ENCODE data around the gene RAD51B.
"Not testable (repeated sequence)": the region's sequence is repeated elsewhere in the genome, so short reads cannot be mapped to it uniquely, and the experiment has no call there.

The RAD51B gene

DNA sequence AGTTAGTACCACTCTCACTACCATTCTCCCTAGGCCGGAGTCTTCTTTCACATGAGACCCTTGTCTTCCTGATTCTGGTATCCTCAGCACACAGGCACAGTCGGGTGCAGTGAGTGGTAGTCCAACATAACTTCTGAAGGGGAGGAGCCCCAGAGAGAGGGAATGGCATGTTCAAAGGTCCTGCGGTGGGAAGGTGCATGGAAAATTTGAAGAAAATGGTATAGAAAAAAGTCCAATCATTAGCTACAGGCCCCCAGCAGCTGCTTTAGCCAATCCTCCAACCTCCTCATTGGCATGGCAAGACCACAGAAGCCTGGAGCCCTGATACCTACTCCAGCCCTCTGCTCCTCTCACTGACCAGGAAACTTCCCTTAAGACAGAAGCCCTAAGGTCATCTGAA is 876.7 kb downstream of the RAD51B start:
- POLR2A ChIA-PET = no interaction called here
- Histone ChIP-seq H3K9me3 (ENCODE audit: control insufficient read depth, insufficient read depth, low read depth, low read length) (no peaks in the 10 kb centered on the region), H3K4me1 (ENCODE audit: control insufficient read depth, insufficient read depth, low read length) (peaks cover 4% of the 10 kb centered on the region; the same call in 1 of the 2 replicates), H3K4me3 (ENCODE audit: low read depth, low read length) (no peak overlapping the region), H3K36me3 (ENCODE audit: control insufficient read depth in 2 of 2, insufficient read depth in 1 of 2, low read length in 2 of 2) (no peaks in the 10 kb centered on the region), H3K27ac (ENCODE audit: extremely low read depth, low read depth, low read length) (no peak overlapping the region)
- TF ChIP-seq ZNF10 (tag by site-specific recombination; IDR thresholded peaks at IDR 0.05) (no peak), ZNF623 (tag by site-specific recombination; IDR thresholded peaks at IDR 0.05) (peak; percentile 54)
- CTCF ChIA-PET = interaction anchor here (0.7 kb wide), 1 partner anchor 448 kb away, joined by 3 read pairs; no protein-coding TSS in a partner anchor

DNA sequence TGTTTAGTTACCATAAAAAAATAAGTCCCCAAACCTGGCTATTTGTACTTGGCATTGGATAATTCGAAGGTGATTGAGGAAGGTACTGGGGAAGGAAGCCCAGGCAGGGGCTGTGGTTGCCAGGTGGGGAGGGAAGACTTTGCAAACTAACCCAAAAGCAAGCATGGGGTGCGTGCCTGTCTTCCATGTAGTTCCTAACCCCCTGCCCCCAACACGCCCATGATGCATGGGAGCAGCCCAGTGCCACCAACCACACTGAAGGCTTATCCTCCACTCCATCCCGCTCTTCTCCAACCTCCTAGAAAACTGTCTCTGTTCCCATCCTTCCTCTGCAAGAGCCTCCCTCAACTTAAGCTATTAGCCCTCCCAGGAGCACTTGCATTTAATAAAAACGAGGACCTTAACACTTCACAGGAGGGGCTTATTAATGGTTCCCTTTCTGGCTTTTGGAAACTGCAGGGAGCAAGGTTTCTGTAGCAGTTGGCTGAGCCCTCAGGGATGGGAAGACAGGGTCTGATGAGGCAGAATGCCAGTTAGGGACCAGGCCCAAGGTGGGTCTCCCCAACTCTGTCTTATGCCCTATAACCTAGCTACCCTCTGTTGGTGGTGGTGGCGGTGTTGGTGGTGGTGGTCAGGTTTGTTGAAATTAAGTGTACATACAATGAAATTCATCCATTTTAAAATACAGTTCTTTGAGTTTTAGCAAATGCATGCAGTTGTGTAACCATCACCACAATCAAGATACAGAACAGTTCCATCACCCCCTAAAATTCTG is 877.3 kb downstream of the RAD51B start:
- Histone ChIP-seq H3K4me3 (ENCODE audit: low read depth, low read length) (no peak overlapping the region), H3K4me1 (ENCODE audit: control insufficient read depth, insufficient read depth, low read length) (peaks cover 4% of the 10 kb centered on the region; the same call in 1 of the 2 replicates), H3K9me3 (ENCODE audit: control insufficient read depth, insufficient read depth, low read depth, low read length) (no peaks in the 10 kb centered on the region), H3K27ac (ENCODE audit: extremely low read depth, low read depth, low read length) (no peak overlapping the region), H3K36me3 (ENCODE audit: control insufficient read depth in 2 of 2, insufficient read depth in 1 of 2, low read length in 2 of 2) (no peaks in the 10 kb centered on the region)
- CTCF ChIA-PET = interaction anchor here (0.7 kb wide), 1 partner anchor 448 kb away, joined by 3 read pairs; no protein-coding TSS in a partner anchor
- POLR2A ChIA-PET = no interaction called here
- TF ChIP-seq EGR2 (tag by site-specific recombination; IDR thresholded peaks at IDR 0.05; ENCODE audit: low read depth) (no peak), GLIS2 (tag by site-specific recombination; IDR thresholded peaks at IDR 0.05) (no peak), ZNF623 (tag by site-specific recombination; IDR thresholded peaks at IDR 0.05) (no peak), ZNF600 (tag by site-specific recombination; IDR thresholded peaks at IDR 0.05) (no peak), ZBTB8A (tag by site-specific recombination; IDR thresholded peaks at IDR 0.05) (no peak), ZNF624 (tag by site-specific recombination; IDR thresholded peaks at IDR 0.05) (no peak), ZNF529 (tag by site-specific recombination; IDR thresholded peaks at IDR 0.05; ENCODE audit: insufficient replicate concordance) (no peak), BCL11B (tag by site-specific recombination; IDR thresholded peaks at IDR 0.05; ENCODE audit: low read depth) (no peak), ZFHX2 (tag by site-specific recombination; conservative IDR thresholded peaks at IDR 0.05) (no peak), ZNF530 (tag by site-specific recombination; IDR thresholded peaks at IDR 0.05; ENCODE audit: low read depth) (no peak), KLF16 (tag by site-specific recombination; IDR thresholded peaks at IDR 0.05) (no peak), ZNF830 (tag by site-specific recombination; IDR thresholded peaks at IDR 0.05; ENCODE audit: low read depth) (no peak), ZNF239 (tag by site-specific recombination; IDR thresholded peaks at IDR 0.05) (no peak), ZNF768 (tag by site-specific recombination; IDR thresholded peaks at IDR 0.05) (no peak), ZNF214 (tag by site-specific recombination; IDR thresholded peaks at IDR 0.05; ENCODE audit: borderline replicate concordance) (no peak), ZNF670 (tag by site-specific recombination; IDR thresholded peaks at IDR 0.05; ENCODE audit: low read depth) (no peak)
- TF ChIP-seq, protein P1, sequence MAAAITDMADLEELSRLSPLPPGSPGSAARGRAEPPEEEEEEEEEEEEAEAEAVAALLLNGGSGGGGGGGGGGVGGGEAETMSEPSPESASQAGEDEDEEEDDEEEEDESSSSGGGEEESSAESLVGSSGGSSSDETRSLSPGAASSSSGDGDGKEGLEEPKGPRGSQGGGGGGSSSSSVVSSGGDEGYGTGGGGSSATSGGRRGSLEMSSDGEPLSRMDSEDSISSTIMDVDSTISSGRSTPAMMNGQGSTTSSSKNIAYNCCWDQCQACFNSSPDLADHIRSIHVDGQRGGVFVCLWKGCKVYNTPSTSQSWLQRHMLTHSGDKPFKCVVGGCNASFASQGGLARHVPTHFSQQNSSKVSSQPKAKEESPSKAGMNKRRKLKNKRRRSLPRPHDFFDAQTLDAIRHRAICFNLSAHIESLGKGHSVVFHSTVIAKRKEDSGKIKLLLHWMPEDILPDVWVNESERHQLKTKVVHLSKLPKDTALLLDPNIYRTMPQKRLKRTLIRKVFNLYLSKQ (tag by site-specific recombination; IDR thresholded peaks at IDR 0.05; ENCODE audit: borderline replicate concordance) = no peak
- TF ChIP-seq, protein P2, sequence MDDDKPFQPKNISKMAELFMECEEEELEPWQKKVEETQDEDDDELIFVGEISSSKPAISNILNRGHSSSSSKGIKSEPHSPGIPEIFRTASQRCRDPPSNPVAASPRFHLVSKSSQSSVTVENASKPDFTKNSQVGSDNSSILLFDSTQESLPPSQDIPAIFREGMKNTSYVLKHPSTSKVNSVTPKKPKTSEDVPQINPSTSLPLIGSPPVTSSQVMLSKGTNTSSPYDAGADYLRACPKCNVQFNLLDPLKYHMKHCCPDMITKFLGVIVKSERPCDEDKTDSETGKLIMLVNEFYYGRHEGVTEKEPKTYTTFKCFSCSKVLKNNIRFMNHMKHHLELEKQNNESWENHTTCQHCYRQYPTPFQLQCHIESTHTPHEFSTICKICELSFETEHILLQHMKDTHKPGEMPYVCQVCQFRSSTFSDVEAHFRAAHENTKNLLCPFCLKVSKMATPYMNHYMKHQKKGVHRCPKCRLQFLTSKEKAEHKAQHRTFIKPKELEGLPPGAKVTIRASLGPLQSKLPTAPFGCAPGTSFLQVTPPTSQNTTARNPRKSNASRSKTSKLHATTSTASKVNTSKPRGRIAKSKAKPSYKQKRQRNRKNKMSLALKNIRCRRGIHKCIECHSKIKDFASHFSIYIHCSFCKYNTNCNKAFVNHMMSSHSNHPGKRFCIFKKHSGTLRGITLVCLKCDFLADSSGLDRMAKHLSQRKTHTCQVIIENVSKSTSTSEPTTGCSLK (tag by site-specific recombination; IDR thresholded peaks at IDR 0.05) = no peak

DNA sequence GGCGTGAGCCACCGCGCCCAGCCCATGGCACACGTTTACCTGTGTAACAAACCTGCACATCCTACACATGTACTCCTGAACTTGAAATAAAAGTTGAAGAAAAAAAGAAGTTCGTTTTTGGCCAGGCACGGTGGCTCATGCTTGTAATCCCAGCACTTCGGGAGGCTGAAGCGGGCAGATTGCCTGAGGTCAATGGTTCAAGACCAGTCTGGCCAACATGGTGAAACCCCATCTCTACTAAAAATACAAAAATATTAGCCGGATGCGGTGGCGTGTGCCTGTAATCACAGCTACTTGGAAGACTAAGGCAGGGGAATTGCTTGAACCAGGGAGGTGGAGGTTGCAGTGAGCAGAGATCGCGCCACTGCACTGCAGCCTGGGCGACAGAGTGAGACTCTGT is 879.2 kb downstream of the RAD51B start:
- POLR2A ChIA-PET; H3K9me3 ChIP-seq (ENCODE audit: control insufficient read depth, insufficient read depth, low read depth, low read length); H3K4me1 ChIP-seq (ENCODE audit: control insufficient read depth, insufficient read depth, low read length); H3K36me3 ChIP-seq (ENCODE audit: control insufficient read depth in 2 of 2, insufficient read depth in 1 of 2, low read length in 2 of 2); H3K4me3 ChIP-seq (ENCODE audit: low read depth, low read length); CTCF ChIA-PET; H3K27ac ChIP-seq (ENCODE audit: extremely low read depth, low read depth, low read length): not testable (repeated sequence)

Data from HEK293 (cell line).